ENCODE measurements around the gene MYO1C. TPM values are rescaled to one million over a fixed set of nuclear protein-coding genes. Genes with fewer than 3 reads are reported as not detected.
A peak's percentile ranks its signal among the peaks of the same experiment; 100 is the strongest.
"Not testable (repeated sequence)": the region's sequence is repeated elsewhere in the genome, so short reads cannot be mapped to it uniquely, and the experiment has no call there.

Gene MYO1C
- total RNA-seq, 1 donor from 2014 or later: 171 TPM

DNA sequence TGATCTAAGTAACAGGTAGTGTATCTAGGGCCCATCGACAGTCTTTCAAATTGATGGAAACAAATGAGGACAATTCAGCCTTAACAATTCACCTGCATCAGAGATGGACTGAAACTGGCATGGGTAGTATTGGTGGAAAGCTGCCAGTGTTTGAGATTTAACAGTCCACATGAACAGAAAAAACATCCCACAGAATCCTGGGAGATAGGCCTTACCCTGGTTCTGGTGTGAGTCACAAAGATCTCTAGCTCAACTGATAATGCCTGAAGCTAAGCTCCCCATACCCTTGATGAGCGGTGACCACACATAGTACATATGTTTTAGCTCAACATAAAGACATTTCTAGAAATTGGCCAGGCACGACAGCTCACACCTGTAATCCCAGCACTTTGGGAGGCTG, 58.3 kb downstream of the MYO1C start:
- no peak for DNase-seq (ENCODE audit: low read depth in 2 of 2)

DNA sequence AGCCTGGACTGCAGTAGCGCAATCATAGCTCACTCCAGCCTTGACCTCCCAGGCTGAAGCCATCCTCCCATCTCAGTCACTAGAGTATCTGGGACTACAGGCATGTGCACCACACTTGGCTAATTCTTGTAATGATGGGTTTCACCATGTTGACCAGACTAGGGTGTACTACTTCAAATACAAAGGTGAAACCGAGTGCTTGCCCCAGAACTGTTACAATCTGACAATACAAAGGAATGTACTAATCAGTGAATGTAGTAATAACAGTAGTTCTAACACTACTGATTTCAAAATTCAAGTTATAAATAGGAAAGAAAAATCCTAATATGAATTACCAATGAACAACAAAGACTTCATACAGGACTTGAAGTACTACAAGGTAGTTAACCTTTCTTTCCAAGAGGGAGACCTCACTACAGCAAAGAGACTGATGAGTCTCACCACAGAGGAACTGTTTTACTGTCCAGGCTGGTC, 60.8 kb downstream of the MYO1C start:
- no peak for DNase-seq (ENCODE audit: low read depth in 2 of 2)

DNA sequence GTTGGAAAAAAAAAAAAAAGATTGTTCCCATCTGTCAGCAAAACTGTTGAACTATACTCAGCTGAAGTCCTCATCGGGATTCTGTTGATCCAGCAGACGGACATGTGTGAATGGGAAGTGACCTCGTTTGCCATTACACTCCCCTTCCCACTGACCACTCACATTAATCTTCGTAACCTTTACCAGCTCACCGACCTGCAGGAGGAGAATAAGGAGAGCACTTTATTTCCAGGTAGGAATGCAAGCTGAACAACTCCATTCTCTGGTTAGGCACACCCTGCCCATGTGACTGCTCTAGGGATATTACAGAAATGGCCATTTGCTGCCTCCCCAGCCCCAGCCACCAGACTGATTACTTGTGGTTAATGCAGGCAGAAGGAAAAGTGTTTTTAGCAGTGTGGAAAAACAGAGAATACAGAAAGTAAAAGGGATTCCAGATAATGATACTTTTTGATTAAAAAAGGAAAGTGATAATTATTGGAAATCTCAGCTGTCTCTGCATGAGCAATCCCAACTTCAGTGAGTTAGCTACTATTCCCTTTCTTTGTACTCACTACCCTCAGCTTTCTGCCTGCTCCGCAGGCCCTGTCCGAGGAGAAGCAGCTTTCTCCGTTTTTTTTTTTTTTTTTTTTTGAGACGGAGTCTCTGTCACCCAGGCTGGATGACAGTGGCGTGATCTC, 68.9 kb downstream of the MYO1C start:
- DNase-seq (ENCODE audit: low read depth in 2 of 2): peak in 1 of 2 donors; percentile 66

DNA sequence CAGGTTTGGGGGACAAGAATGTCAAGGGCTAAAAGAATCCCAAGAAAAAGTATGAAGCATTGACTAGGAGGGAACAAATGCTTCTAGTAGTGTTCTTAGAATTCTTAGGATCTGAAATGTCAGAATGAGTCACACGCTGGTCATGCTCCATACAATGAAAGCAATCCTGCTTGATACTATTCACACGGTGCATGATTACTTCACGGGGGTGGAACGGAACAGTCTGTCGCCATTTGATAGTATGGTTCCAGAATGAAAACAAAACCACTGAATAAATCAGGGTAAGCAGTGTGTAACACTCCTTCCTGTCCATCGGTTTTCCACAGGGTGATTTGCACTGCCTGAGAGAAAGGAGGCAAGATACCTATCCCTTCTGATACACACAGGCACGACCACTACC, 69.6 kb downstream of the MYO1C start:
- peak; percentile 91 to 98 for DNase-seq (ENCODE audit: low read depth in 2 of 2)

DNA sequence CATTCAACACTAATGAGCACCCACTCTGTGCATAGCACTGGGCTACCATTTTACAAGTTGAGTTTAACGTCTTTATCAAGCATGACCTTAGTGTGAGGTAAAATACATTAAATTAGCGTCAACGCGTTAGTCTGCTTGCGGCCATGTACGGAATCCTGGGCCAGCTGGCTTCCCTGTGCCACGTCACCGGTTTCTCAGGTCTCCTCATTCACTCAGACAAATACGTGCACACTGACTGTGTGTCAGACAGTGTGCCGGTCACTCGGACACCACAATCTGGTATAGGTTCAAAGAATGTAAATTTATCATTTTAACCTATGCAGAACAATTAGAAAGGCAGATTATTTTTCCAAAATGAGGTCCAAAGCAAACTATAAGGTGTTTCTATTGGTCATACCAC, 71.0 kb downstream of the MYO1C start:
- DNase-seq (ENCODE audit: low read depth in 2 of 2): no peak

DNA sequence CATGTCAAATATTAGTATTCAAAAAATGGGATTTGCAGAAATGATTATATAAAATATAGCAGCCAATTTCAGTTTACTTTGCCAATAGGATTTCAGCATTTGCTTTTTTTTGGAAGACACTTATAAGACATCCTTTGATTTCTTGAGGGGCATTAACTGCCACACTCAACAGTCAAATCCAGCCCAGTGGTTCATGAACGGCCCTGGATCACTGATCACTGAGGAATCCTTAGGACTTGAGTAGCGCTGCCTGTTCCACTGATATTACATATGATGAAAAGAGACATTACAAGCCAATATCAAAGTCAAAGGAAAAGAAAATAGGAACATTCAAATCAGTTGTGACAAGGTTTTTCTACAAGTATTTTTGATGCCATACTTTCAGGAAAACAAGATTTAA, 71.5 kb downstream of the MYO1C start:
- DNase-seq (ENCODE audit: low read depth in 2 of 2): no peak

DNA sequence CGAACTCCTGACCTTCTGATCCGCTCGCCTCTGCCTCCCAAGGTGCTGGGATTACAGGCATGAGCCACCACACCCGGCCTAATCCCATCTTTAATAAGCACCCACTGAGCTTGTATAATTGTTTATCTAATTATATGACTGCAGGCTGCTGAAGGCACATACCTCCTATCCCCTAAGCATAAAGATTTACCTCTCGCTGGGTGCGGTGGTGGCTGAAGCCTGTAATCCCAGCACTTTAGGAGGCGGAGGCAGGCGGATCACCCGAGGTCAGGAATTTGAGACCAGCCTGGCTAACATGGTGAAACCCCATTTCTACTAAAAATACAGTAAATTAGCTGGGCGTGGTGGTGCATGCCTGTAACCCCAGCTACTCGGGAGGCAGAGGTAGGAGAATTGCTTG, 72.3 kb downstream of the MYO1C start:
- no peak for DNase-seq (ENCODE audit: low read depth in 2 of 2)

DNA sequence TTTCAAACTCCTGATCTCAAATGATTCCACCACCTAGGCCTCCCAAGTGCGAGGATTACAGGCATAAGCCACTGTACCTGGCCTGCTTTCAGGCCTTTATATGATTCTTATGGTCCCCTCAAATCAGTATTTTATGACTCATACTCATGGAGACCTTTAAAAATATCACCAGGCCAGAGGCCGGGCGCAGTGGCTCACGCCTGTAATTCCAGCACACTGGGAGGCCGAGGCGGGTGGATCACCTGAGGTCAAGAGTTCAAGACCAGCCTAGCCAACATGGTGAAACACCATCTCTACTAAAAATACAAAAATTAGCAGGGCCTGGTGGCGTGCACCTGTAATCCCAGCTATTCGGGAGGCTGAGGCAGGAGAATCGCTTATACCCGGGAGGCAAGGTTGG, 74.0 kb downstream of the MYO1C start:
- not testable (repeated sequence) for DNase-seq (ENCODE audit: low read depth in 2 of 2)

DNA sequence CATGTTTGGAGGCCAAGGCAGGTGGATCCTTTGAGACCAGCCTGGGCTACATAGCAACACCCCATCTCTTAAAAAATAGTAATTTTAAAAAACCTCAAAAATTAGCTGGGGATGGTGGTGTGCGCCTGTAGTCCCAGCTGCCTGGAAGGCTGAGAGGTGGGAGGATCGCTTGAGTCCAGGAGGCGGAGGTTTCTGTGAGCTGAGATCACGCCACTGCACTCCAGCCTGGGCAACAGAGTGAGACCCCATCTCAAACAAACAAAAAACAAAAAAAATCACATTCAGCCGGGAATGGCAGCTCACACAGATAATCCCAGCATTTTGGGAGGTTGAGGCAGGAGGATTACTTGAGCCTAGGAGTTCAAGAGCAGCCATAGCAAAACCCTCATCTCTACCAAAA, 76.1 kb downstream of the MYO1C start:
- DNase-seq (ENCODE audit: low read depth in 2 of 2): no peak

DNA sequence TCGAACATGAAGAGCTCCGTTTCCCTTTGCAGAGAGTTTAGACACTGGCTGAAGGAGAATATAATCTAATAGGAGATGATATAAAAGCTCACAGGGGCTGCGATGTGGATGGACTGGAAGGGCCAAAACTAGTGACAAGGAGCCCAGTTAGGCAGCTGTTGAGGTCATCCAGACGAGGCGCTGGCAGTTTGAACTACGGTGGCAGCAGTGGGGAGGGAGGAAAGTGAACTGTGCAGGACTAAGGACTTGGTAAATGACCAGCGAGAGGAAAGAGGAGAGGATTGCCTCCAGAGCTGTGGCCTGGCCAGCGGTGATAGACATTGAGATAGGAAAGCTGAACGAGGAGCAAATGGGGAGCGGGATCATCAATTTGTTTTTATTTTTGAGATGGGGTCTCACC, 77.9 kb downstream of the MYO1C start:
- DNase-seq (ENCODE audit: low read depth in 2 of 2): no peak

Other genes starting within 250 kb of the MYO1C start
- not detected in 2 replicates for gene BHLHA9, start 222.2 kb downstream of the MYO1C start, total RNA-seq
- gene TRARG1, start 213.0 kb downstream of the MYO1C start, total RNA-seq: not detected in 2 replicates
- gene YWHAE, start 92.5 kb downstream of the MYO1C start, total RNA-seq: 390 and 392 TPM in 2 replicates
- gene CRK, start 36.5 kb downstream of the MYO1C start, total RNA-seq: 104 and 115 TPM in 2 replicates
- 49.6 and 72.1 TPM in 2 replicates for gene INPP5K, start 23.9 kb upstream of the MYO1C start, total RNA-seq
- gene PITPNA, start 70.1 kb upstream of the MYO1C start, total RNA-seq: 15.3 and 21.4 TPM in 2 replicates
- 19.4 and 36.0 TPM in 2 replicates for gene SLC43A2, start 136.1 kb upstream of the MYO1C start, total RNA-seq
- 80.7 and 99.4 TPM in 2 replicates for gene SCARF1, start 153.0 kb upstream of the MYO1C start, total RNA-seq
- gene RILP, start 157.2 kb upstream of the MYO1C start, total RNA-seq: 10.6 and 10.9 TPM in 2 replicates
- 72.7 and 94.3 TPM in 2 replicates for gene PRPF8, start 192.2 kb upstream of the MYO1C start, total RNA-seq
- 1.4 and 1.5 TPM in 2 replicates for gene TLCD2, start 217.7 kb upstream of the MYO1C start, total RNA-seq
- gene WDR81, start 232.0 kb upstream of the MYO1C start, total RNA-seq: 7.8 and 11.4 TPM in 2 replicates